HCT116 (cell line): ENCODE data around the gene CDC42EP2. TPM values are rescaled to one million over a fixed set of nuclear protein-coding genes. Genes with fewer than 3 reads are reported as not detected.

Source experiments
- ATAC-seq: fragments of 200-7000 bp; cut with Tn5 transposase; 2 replicates; pipeline ENCODE4 v1.9.1; 2020; ENCODE audit warnings: mild to moderate bottlenecking, moderate library complexity
- BruUV-seq: library from RNA; stranded (reverse); fragments of 400-500 nt; replicated peaks from 2 replicates; lab custom pipeline; 2021; lab: Mats Ljungman, UMichigan
- CTCF ChIA-PET: fragments of 300-600 bp; sonication (Branson Sonifier 250); formaldehyde crosslinking; loops from one replicate; lab custom pipeline; 2021; ENCODE audit warnings: antibody characterized with exemption; lab: Charles Lee
- POLR2A ChIA-PET: fragments of 300-600, 350-600 bp; sonication (Branson Sonifier 250); formaldehyde crosslinking; loops from one replicate; lab custom pipeline; 2021; ENCODE audit warnings: antibody characterized with exemption; lab: Charles Lee
- RAD21 ChIA-PET, 2 experiments: fragments of 300-600 bp; sonication (Branson Sonifier 250); formaldehyde crosslinking; loops; one replicate each; lab custom pipeline; 2023; ENCODE audit warnings: low total read pairs in 2 of 2; ENCODE audit not compliant: uncharacterized antibody in 2 of 2, unreplicated experiment in 2 of 2, low non-redundant PET in 1 of 2; lab: Charles Lee
- DNase-seq: peaks from one replicate; pipeline ENCODE4 v3.0.0-alpha.2; 2010; ENCODE audit warnings: low read depth, low spot score
- H2AFZ ChIP-seq: fragments of 200-600 bp; shearing (Covaris generic), sonication (generic); 2 replicates; pipeline ENCODE4 v1.6.1; 2017; ENCODE audit warnings: low read depth, mixed run types, mixed read lengths, antibody characterized with exemption, low read length; ENCODE audit not compliant: poor library complexity, severe bottlenecking
- H3K27ac ChIP-seq: 2 replicates; pipeline ENCODE4 v1.5.1; 2012; ENCODE audit warnings: low read depth, low read length
- H3K27me3 ChIP-seq: fragments of 200-600 bp; sonication (generic); 2 replicates; pipeline ENCODE4 v1.6.1; 2016; ENCODE audit warnings: mixed run types, low read length, mixed read lengths; ENCODE audit not compliant: insufficient read depth
- H3K36me3 ChIP-seq, 2 experiments: fragments of 200-500 bp in 1 of 2; fragments of 200-600 bp in 1 of 2; sonication (Bioruptor generic) in 1 of 2; sonication (generic) in 1 of 2; 2 replicates each; pipeline versions ENCODE4 v1.5.1 to v1.6.1; 2014 to 2016; ENCODE audit warnings: low read length in 2 of 2, inconsistent platforms in 1 of 2, mixed read lengths in 1 of 2, mixed run types in 1 of 2; ENCODE audit not compliant: insufficient read depth in 2 of 2, control insufficient read depth in 1 of 2
- H3K4me1 ChIP-seq, 2 experiments: fragments of 200-600 bp in 1 of 2; sonication (generic) in 1 of 2; 2 replicates each; pipeline versions ENCODE4 v1.5.1 to v1.6.1; 2012 to 2017; ENCODE audit warnings: low read length in 2 of 2, inconsistent platforms in 1 of 2, mild to moderate bottlenecking in 1 of 2, mixed read lengths in 1 of 2, mixed run types in 1 of 2, moderate library complexity in 1 of 2; ENCODE audit not compliant: insufficient read depth in 2 of 2, control insufficient read depth in 1 of 2
- H3K4me2 ChIP-seq: fragments of 200-600 bp; sonication (generic); 2 replicates; pipeline ENCODE4 v1.6.1; 2017; ENCODE audit warnings: mixed run types, low read length, mixed read lengths
- H3K4me3 ChIP-seq, 2 experiments: fragments of 200-600 bp in 1 of 2; sonication (generic) in 1 of 2; replicated peaks in 1 of 2; 2 replicates each; pipeline ENCODE4 v1.5.1; 2011 to 2016; ENCODE audit warnings: low read length in 2 of 2, control low read depth in 1 of 2, low read depth in 1 of 2, mild to moderate bottlenecking in 1 of 2, mixed read lengths in 1 of 2, mixed run types in 1 of 2
- H3K79me2 ChIP-seq: fragments of 200-600 bp; sonication (generic); 2 replicates; pipeline ENCODE4 v1.6.1; 2017; ENCODE audit warnings: mild to moderate bottlenecking, mixed run types, low read length, moderate library complexity, mixed read lengths; ENCODE audit not compliant: insufficient read depth
- H3K9ac ChIP-seq: fragments of 200-600 bp; sonication (generic); 2 replicates; pipeline ENCODE4 v1.6.1; 2016; ENCODE audit warnings: low read length, mixed read lengths
- H3K9me2 ChIP-seq: fragments of 200-600 bp; sonication (generic), shearing (Covaris generic); 2 replicates; pipeline ENCODE4 v1.6.1; 2017; ENCODE audit warnings: mixed run types, mild to moderate bottlenecking, moderate library complexity; ENCODE audit not compliant: insufficient read depth
- H3K9me3 ChIP-seq, 2 experiments: fragments of 200-500 bp in 1 of 2; fragments of 200-600 bp in 1 of 2; sonication (Bioruptor generic) in 1 of 2; sonication (generic) in 1 of 2; 2 replicates each; pipeline ENCODE4 v1.6.1; 2014 to 2017; ENCODE audit warnings: low read length in 2 of 2, mixed read lengths in 2 of 2, inconsistent platforms in 1 of 2, low read depth in 1 of 2, mild to moderate bottlenecking in 1 of 2, mixed run types in 1 of 2, moderate library complexity in 1 of 2; ENCODE audit not compliant: control insufficient read depth in 1 of 2, insufficient read depth in 1 of 2
- H4K20me1 ChIP-seq: fragments of 200-600 bp; sonication (generic), shearing (Covaris generic); 2 replicates; pipeline ENCODE4 v1.6.1; 2017; ENCODE audit warnings: mixed run types, mild to moderate bottlenecking, moderate library complexity; ENCODE audit not compliant: insufficient read depth
- ATF3 ChIP-seq: IDR thresholded peaks from 2 replicates; pipeline ENCODE4 v1.6.1; 2012
- CBX3 ChIP-seq: IDR thresholded peaks from 2 replicates; pipeline ENCODE4 v1.6.1; 2012; ENCODE audit warnings: low read depth
- CEBPB ChIP-seq: IDR thresholded peaks from 2 replicates; pipeline ENCODE4 v1.6.1; 2012; ENCODE audit warnings: low read depth
- CTCF ChIP-seq, 3 experiments: fragments of 200-600 bp in 1 of 3; sonication (generic) in 1 of 3; IDR thresholded peaks in 2 of 3; conservative IDR thresholded peaks in 1 of 3; 2 replicates each; pipeline ENCODE4 v1.5.1; 2012 to 2017; ENCODE audit warnings: low read depth in 2 of 3, low read length in 2 of 3, antibody characterized with exemption in 1 of 3, borderline replicate concordance in 1 of 3, control low read depth in 1 of 3, mild to moderate bottlenecking in 1 of 3, mixed read lengths in 1 of 3, mixed run types in 1 of 3, moderate library complexity in 1 of 3; ENCODE audit not compliant: insufficient read depth in 1 of 3
- EGR1 ChIP-seq: IDR thresholded peaks from 2 replicates; pipeline ENCODE4 v1.6.1; 2012; ENCODE audit warnings: low read depth
- TCF7L2 ChIP-seq: IDR thresholded peaks from 2 replicates; pipeline ENCODE4 v1.7.0; 2011; ENCODE audit warnings: borderline replicate concordance, inconsistent platforms; ENCODE audit not compliant: insufficient read depth, insufficient read length; ENCODE audit errors: extremely low read depth
- ZFX ChIP-seq: fragments of 450-650 bp; IDR thresholded peaks from 2 replicates; pipeline ENCODE4 v1.6.1; 2017
- intact Hi-C: fragments of 100-400 bp; cut with micrococcal nuclease; formaldehyde crosslinking; loops from 2 replicates; pipeline ENCODE4 v1.10.0; 2022
- total RNA-seq: library from RNA; stranded (reverse); gene quantifications from one replicate; pipeline ENCODE4 v1.2.1, GENCODE V29; 2021; ENCODE audit not compliant: unreplicated experiment
- TF ChIP-seq, protein P1 (sequence below): IDR thresholded peaks from 2 replicates; pipeline ENCODE4 v1.6.1; 2012; ENCODE audit warnings: low read depth

The CDC42EP2 gene
- total RNA-seq, 1 experiment from 2014 or later: 15.4 TPM

- no peaks in the 10 kb centered on the region for H3K27me3 ChIP-seq
- H3K27ac ChIP-seq: no peak overlapping the region
- no peak overlapping the region for H3K9ac ChIP-seq
- H3K4me3 ChIP-seq: no peak overlapping the region
- TF ChIP-seq EGR1 (no peak), ATF3 (no peak), ZFX (no peak), TCF7L2 (no peak), CTCF (IDR thresholded peaks at IDR 0.05 in 2 of 3, conservative IDR thresholded peaks at IDR 0.05 in 1 of 3; ENCODE audit: borderline replicate concordance in 1 of 3, insufficient read depth in 1 of 3, low read depth in 2 of 3, low read length in 2 of 3) (no peak), CEBPB (no peak), CBX3 (no peak)
- TF ChIP-seq, protein P1, sequence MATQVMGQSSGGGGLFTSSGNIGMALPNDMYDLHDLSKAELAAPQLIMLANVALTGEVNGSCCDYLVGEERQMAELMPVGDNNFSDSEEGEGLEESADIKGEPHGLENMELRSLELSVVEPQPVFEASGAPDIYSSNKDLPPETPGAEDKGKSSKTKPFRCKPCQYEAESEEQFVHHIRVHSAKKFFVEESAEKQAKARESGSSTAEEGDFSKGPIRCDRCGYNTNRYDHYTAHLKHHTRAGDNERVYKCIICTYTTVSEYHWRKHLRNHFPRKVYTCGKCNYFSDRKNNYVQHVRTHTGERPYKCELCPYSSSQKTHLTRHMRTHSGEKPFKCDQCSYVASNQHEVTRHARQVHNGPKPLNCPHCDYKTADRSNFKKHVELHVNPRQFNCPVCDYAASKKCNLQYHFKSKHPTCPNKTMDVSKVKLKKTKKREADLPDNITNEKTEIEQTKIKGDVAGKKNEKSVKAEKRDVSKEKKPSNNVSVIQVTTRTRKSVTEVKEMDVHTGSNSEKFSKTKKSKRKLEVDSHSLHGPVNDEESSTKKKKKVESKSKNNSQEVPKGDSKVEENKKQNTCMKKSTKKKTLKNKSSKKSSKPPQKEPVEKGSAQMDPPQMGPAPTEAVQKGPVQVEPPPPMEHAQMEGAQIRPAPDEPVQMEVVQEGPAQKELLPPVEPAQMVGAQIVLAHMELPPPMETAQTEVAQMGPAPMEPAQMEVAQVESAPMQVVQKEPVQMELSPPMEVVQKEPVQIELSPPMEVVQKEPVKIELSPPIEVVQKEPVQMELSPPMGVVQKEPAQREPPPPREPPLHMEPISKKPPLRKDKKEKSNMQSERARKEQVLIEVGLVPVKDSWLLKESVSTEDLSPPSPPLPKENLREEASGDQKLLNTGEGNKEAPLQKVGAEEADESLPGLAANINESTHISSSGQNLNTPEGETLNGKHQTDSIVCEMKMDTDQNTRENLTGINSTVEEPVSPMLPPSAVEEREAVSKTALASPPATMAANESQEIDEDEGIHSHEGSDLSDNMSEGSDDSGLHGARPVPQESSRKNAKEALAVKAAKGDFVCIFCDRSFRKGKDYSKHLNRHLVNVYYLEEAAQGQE: no peak
- POLR2A ChIA-PET: no interaction called here
- H2AFZ ChIP-seq: no peak overlapping the region
- ATAC-seq: peak; percentile 56
- CTCF ChIA-PET: no interaction called here
- no peaks in the 10 kb centered on the region for H3K9me2 ChIP-seq
- no TSS peak for BruUV-seq
- intact Hi-C loops: no loop called here
- peaks cover 0 to 5% of the 10 kb centered on the region in 2 experiments; a peak in 1 of 4 replicates for H3K4me1 ChIP-seq
- no peaks in the 10 kb centered on the region for H4K20me1 ChIP-seq
- RAD21 ChIA-PET: no interaction called here
- H3K4me2 ChIP-seq: no peak overlapping the region
- no peaks in the 10 kb centered on the region for H3K79me2 ChIP-seq
- H3K36me3 ChIP-seq: peaks cover 0 to 2% of the 10 kb centered on the region in 2 experiments; a peak in 2 of 4 replicates
- H3K9me3 ChIP-seq: no peaks in the 10 kb centered on the region
- no peak for DNase-seq
Observed at GRCh38 chr11:65301491-65302329, 13.0 kb upstream of the CDC42EP2 start.
